HuH-7.5 (cell line): Measurements from ENCODE around the gene PTHLH.

Source experiments
- DNase-seq: peaks from one replicate; pipeline ENCODE4 v3.0.0; 2011; ENCODE audit warnings: low spot score

The PTHLH gene

GRCh38 chr12:27937768-27938167, 34.8 kb downstream of the PTHLH start:
- DNase-seq, result no peak

GRCh38 chr12:27936196-27936595, 36.3 kb downstream of the PTHLH start:
- no peak for DNase-seq

GRCh38 chr12:27934276-27934675, 38.3 kb downstream of the PTHLH start:
- DNase-seq, result no peak

GRCh38 chr12:27931390-27931789, 41.1 kb downstream of the PTHLH start:
- no peak for DNase-seq

- no peak for DNase-seq
Measured at GRCh38 chr12:27927347-27927746, 45.2 kb downstream of the PTHLH start.

- DNase-seq, result no peak
Measured at GRCh38 chr12:27924350-27925135, 48.0 kb downstream of the PTHLH start.

- DNase-seq, result no peak
Measured at GRCh38 chr12:27922531-27923139, 49.9 kb downstream of the PTHLH start.

- no peak for DNase-seq
Measured at GRCh38 chr12:27919671-27920235, 52.8 kb downstream of the PTHLH start.

- no peak for DNase-seq
Measured at GRCh38 chr12:27915536-27915935, 57.0 kb downstream of the PTHLH start.

GRCh38 chr12:27915021-27915420, 57.5 kb downstream of the PTHLH start:
- DNase-seq, result no peak

- no peak for DNase-seq
Measured at GRCh38 chr12:27913999-27914614, 58.4 kb downstream of the PTHLH start.

GRCh38 chr12:27911397-27911796, 61.1 kb downstream of the PTHLH start:
- DNase-seq, result no peak
